HG03039 (cell line): ENCODE measurements around the gene TDRKH.

ENCODE experiments used
- ATAC-seq: cut with Tn5 transposase; IDR thresholded peaks from one replicate; pipeline ENCODE4 v1.9.1; 2021; ENCODE audit warnings: mild to moderate bottlenecking, moderate library complexity; ENCODE audit not compliant: unreplicated experiment

The TDRKH gene

GRCh38 chr1:151825204-151825603 lies 34.9 kb upstream of the TDRKH start:
- no peak for ATAC-seq

DNA sequence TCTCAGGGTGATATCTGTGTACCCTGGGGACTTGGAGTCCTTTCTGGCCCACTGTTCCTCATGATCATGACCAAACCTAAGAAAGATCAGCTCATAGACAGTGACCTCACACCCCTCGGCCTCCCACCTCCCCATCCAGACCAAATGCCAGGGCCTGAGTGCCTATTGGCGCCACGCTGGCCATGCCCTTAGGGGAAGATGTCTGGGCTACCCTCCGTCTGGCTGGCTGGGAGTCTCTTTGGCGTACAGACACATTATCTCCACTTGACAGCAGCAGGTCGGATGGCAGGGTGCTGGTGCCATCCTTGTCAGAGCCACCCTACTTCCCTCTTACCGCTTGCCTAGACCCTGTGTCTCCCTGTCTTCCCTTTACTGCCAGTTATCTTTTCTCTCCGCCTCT lies 32.9 kb upstream of the TDRKH start:
- no peak for ATAC-seq

DNA sequence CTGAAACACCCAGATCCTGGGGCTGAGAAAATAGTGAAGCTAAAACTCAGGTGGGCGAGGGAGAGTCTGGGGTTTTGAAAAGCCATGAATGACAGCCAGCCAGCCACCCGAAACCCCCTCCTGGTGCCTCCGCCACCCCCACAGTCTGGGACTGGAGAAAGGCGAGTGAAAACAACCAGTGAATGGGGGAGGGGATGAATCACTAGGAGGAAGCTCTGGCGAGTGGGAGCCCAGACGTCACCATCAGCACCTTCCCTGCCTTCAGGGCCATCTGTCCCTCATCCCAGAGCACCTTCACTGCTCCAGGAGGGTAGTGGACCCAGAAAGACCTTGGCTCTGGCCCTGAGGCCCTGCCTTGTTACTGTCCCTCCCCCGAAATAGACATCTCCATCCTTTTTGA lies 32.1 kb upstream of the TDRKH start:
- no peak for ATAC-seq

- no peak for ATAC-seq
Observed at GRCh38 chr1:151820940-151821339, 30.6 kb upstream of the TDRKH start.

DNA sequence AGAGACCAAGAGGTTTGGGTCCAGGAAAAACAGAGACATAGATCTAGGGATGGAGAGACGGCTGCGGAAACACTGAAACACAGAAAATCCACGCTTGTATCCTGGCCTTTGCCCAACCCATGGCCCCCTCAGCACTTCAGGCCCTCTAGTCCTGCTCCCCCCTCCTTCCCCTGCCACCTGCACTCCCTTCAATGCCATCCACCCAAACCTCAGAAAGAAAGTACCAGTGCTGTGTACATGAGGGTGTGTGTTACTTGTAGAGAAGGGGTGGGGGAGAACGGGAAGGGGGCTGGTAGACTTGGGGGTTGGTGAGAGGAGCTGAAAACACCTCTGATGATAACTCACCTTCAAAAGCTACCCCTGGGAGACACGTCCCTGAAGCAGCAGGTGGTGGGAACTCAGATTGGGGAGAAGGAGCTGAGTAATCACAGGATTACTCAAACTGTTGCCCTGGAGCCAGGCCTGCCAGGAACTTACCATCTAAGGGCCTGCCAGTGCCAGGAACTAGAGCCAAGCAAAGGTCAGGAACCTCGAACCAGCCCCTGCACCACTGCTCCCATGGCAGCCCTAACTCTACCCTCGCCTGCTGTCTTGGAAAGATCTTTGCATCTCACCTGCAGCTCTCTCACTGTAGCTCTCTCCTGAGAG lies 29.8 kb upstream of the TDRKH start:
- no peak for ATAC-seq

GRCh38 chr1:151819227-151819835 lies 29.0 kb upstream of the TDRKH start:
- ATAC-seq = no peak

GRCh38 chr1:151817353-151817730 lies 27.0 kb upstream of the TDRKH start:
- ATAC-seq = no peak

GRCh38 chr1:151816548-151817352 lies 26.4 kb upstream of the TDRKH start:
- ATAC-seq = no peak

GRCh38 chr1:151815716-151816327 lies 25.5 kb upstream of the TDRKH start:
- no peak for ATAC-seq

- ATAC-seq = no peak
Observed at GRCh38 chr1:151814971-151815545, 24.8 kb upstream of the TDRKH start.

GRCh38 chr1:151814426-151814825 lies 24.1 kb upstream of the TDRKH start:
- no peak for ATAC-seq

GRCh38 chr1:151813271-151813977 lies 23.1 kb upstream of the TDRKH start:
- no peak for ATAC-seq

DNA sequence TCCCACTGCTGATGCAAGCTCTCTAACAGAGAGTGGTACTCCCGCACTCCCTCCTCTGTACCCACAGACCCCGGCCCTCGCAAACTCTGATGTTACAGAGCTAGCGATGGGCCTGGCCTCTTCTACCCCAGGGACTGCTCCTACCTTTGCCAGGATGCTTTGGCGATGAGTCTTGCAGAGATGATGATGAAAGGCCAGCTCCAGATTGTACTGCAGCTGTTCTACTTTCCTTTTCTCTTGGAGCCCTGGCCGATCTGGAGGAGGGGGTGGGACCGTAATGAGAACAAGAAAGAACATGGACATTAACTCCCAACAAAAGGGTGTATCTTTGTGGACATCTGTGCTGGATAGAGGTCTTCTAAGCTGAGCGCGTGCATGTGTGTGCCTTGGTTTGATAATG lies 20.9 kb upstream of the TDRKH start:
- no peak for ATAC-seq

- ATAC-seq = no peak
Observed at GRCh38 chr1:151809985-151810556, 19.8 kb upstream of the TDRKH start.

GRCh38 chr1:151809290-151809984 lies 19.1 kb upstream of the TDRKH start:
- ATAC-seq = no peak

GRCh38 chr1:151807766-151808165 lies 17.5 kb upstream of the TDRKH start:
- ATAC-seq = no peak

DNA sequence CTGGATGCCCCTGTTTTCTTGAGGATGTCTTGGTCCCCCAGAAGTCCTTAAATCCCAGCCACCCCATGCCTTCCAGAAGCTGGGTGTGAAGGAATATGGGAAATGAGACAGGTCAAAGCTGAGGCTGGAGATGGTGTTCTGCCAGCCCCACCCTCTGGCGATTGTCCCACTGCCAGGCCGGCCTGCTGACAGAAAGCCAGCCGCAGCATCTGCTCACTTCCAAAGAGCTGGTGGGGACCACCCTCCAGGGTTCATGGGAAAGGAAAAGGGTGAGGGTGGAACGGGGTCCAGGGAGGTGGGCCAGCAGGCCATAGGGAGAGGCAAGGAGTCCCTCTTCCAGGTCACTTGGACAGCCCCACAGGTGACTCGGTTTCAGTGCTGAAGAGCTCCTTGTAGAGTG lies 16.8 kb upstream of the TDRKH start:
- ATAC-seq = no peak

- ATAC-seq = no peak
Observed at GRCh38 chr1:151806170-151806569, 15.9 kb upstream of the TDRKH start.

DNA sequence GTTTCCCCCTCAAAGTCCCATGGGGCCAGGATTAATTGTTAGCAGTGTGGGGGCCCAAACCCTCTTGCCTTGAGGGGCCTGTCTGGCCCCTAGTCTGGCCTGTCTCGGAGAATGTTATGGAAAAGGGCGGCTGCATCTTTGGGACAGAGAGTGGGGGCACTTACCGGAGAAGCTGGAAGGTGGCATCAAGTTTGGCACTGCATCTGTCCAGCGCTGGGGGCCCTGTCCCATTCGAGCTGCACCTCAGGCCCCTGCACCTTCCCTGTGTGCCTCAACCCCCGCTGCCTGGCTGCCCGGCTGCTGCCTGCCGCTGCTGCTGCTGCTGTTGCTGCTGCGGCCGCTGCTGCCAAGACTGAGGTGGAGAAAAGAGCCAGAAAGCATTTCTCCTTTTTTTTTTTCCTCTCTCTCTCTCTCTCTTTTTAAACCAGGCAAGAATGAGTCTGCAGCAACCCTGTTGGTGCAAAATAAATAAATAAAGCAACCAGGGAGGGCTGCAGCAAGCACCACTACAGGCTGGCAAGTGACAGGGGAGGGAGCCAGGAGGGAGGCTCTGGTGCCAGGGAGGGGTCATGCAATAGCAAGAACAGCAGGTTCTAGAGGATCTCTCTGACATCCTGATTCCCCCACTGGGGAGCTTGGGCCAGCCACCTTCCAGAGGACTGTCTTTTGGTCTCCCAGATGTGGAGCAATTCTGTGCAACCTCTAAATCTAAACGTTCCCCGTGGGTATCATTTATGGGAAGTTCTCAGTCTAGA lies 14.9 kb upstream of the TDRKH start, which contains the start of gene LINGO4:
TSS of gene LINGO4 (minus strand) at position 354 of the 755 bp plus-strand sequence. CDS start 2,715 bp downstream, outside the sequence.
- no peak for ATAC-seq
